Measurements from ENCODE around the gene ZC2HC1C. TPM values are rescaled to one million over a fixed set of nuclear protein-coding genes. Genes with fewer than 3 reads are reported as not detected.

ZC2HC1C gene, protein sequence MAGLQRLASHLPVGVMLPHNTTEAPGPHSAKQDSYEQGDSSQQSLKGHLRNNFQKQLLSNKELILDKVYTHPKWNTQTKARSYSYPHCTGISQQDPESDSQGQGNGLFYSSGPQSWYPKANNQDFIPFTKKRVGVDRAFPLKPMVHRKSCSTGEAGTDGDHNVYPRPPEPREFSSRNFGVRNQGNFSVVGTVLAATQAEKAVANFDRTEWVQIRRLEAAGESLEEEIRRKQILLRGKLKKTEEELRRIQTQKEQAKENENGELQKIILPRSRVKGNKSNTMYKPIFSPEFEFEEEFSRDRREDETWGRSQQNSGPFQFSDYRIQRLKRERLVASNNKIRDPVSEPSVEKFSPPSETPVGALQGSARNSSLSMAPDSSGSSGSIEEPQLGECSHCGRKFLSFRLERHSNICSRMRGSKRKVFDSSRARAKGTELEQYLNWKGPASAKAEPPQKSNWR
- 1.4 TPM in 1 of 2 replicates, not detected in the other for total RNA-seq (2014; rRNA removed; shearing (Covaris generic))
- polyA plus RNA-seq (2015; cell fraction: cytosol; rRNA removed), result 0.15 TPM in 2 replicates
- polyA plus RNA-seq (2015; cell fraction: nucleus; rRNA removed), result 0.12 and 0.19 TPM in 2 replicates

GRCh38 chr14:75069121-75069810 is at the start of gene ZC2HC1C:
ZC2HC1C (plus strand) TSS chr14:75069641; CDS start chr14:75070574, 933 bp downstream.
- peak; percentile 44 for DNase-seq (ENCODE audit: low read depth)

DNA sequence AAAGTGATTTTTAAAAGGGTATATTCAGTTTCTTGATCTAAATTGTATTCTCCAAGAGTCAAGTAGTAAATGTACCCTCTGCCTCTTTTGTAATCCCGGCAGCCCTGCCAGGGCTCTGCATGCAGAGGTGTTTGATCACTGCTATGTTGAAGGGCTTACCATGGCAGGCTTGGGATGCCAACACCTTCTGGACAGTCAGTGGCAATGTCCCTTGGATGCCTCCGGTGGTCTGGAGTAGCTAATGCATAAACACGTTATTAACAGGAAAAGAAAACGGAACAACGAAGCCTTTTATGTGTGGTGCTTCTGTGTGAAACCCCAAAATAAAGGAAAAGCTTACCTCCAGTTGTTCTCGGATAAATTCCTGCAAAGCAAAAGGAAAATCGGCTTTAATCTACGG is 46.8 kb upstream of the ZC2HC1C start:
- DNase-seq (ENCODE audit: low read depth), result peak; percentile 23

GRCh38 chr14:75023108-75023507 is 46.3 kb upstream of the ZC2HC1C start:
- no peak for DNase-seq (ENCODE audit: low read depth)

DNA sequence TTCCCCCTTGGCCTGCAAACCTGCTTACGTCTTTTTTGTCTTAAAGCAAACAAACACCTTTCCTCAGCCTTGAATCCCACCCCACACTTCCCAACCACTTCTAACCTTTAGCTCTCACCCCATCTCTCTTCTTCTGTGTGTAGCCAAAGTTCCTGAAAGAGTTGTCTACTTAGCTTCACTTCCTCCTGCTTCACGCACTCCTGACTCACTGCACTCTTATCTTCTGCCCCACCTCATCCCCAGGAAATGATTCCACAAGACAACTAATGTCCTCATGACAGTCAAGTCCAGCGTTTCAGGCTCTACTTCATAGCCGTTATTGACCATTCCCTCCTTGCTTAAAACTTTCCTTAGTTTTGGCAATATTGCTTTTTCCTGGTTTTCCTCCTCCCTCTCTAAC is 44.4 kb upstream of the ZC2HC1C start:
- DNase-seq (ENCODE audit: low read depth), result peak; percentile 82

GRCh38 chr14:75025876-75026275 is 43.6 kb upstream of the ZC2HC1C start:
- no peak for DNase-seq (ENCODE audit: low read depth)

DNA sequence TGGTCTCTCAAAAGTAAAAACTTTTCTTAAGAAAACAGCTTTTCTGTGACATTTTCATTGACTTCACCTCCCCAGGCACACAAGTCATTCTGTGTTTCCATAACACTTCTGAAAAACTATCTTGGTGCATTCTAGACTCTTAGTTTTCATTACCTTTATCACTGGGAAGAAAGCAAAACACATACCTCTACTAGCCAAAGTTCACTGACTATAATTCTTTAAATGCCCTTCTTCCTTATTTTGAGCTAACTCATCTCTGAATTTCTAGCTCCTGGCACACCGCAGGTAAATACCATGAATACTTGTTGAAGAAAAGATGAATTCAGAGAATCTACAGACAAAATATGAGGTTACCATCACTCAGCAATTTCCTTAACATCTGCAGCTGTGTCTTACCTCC is 39.3 kb upstream of the ZC2HC1C start:
- DNase-seq (ENCODE audit: low read depth), result no peak

GRCh38 chr14:75032939-75033338 is 36.5 kb upstream of the ZC2HC1C start:
- no peak for DNase-seq (ENCODE audit: low read depth)

- DNase-seq (ENCODE audit: low read depth), result no peak
Measured at GRCh38 chr14:75040507-75040906, 28.9 kb upstream of the ZC2HC1C start.

DNA sequence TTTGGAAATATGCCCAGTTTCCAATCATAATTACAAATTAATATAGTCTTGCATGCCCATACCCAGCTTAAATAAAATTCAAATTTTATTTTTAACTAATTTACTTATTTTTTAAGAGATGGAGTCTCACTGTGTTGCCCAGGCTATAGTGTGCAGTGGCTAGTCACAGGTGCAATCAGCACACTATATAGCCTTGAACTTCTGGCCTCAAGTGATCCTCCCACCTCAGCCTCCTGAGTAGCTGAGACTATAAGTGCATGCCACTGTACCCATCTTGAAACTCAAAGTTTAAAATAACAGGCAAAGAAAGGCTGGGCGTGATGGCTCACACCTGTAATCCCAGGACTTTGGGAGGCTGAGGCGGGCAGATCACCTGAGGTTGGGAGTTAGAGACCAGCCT is 28.5 kb upstream of the ZC2HC1C start:
- no peak for DNase-seq (ENCODE audit: low read depth)

- DNase-seq (ENCODE audit: low read depth), result peak; percentile 69
Measured at GRCh38 chr14:75041613-75042012, 27.8 kb upstream of the ZC2HC1C start.

DNA sequence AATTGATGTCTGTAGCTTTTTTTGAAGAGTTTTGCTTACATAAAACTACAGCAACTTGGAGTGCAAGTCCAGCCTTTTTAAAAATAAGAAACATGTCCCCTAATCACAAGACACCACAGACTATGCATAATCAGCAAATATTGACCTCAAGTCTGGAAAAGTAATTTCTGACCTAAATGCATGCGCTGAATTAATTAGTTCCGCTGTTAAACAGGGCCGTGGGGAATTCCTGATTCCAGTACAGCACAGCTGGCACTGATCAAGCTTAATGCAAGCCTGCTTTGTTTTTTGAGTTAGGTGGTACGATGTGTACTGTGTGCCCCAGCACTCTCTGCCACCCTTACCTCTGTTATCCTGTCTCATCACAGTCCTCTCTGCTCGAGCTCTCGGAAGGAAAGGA is 27.4 kb upstream of the ZC2HC1C start:
- no peak for DNase-seq (ENCODE audit: low read depth)

GRCh38 chr14:75044322-75044721 is 25.1 kb upstream of the ZC2HC1C start:
- DNase-seq (ENCODE audit: low read depth), result peak; percentile 84

- no peak for DNase-seq (ENCODE audit: low read depth)
Measured at GRCh38 chr14:75044752-75045151, 24.7 kb upstream of the ZC2HC1C start.

GRCh38 chr14:75046275-75046674 is 23.2 kb upstream of the ZC2HC1C start:
- no peak for DNase-seq (ENCODE audit: low read depth)

DNA sequence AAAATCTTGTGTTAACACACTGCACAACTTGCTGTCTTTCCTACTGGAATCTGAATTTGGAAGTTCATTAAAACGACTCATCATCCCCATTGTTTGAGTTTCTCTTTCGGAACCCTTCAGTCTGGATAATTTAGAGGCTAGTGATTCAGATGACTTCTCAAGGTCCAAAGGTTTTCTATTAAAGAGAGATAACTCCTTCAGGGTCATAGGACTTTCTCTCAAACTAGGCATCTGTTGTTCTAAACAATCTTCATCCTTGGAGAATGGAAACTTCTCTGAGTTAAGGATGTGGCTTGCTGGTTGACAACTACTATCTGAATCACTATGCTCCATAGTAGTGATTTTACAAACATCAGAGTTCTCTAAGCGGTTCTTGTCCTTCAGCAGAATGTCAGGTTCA is 22.5 kb upstream of the ZC2HC1C start:
- DNase-seq (ENCODE audit: low read depth), result peak; percentile 28

DNA sequence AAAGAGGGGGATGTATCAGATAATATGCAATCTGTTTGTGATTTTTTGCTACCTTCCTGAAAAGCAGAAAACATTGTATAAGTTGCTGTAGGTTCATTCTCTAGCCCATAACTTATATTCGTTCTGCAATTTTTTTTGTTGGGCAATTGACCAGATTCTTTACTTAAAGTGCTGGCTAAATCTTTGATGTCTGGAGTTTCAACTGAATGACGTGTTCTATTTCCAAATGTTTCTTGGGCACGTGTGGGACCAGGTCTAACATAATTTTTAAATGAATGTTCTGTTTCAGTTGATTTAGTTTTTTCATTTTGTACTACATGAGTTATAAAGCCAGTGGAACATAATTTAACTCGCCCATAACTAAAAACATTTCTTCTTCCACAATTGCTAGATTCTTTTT is 21.9 kb upstream of the ZC2HC1C start:
- no peak for DNase-seq (ENCODE audit: low read depth)

DNA sequence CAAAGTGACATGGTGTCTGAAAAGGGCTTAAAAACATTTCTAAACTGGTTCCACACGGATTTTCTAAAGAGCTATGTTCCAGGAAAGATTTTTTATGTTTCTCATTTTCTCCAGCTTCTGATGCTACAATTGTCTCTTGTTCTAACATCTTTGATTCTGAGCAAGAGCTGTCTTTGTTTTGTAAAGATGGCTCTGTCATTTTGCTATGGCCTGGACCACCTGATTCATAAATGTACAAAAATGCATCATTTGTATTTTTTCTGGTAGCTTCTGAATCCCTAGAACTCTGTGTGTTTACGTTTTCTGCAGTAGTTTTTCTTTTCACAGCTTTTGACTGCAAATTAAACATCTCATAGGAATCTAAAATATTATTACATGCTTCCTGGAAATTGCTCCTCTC is 21.3 kb upstream of the ZC2HC1C start:
- no peak for DNase-seq (ENCODE audit: low read depth)

DNA sequence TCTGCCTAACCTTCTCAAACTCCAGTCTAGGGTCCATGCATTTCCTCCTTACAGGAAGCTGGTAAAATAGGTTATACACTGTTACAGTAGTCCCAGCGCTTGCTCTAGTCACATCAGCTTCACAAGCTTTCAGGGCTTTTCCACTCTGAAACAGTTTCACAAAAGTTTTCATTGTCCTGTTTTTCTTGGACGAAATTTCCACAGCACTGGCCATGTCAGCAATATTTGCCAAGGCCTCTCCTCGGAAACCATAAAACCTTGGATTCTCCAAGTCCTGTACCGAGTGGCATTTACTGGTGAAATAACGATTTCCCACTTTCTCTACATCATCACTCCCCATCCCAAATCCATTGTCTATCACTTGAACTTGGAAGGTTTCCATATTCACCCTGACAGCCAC is 20.3 kb upstream of the ZC2HC1C start:
- no peak for DNase-seq (ENCODE audit: low read depth)

- DNase-seq (ENCODE audit: low read depth), result no peak
Measured at GRCh38 chr14:75049731-75050201, 19.7 kb upstream of the ZC2HC1C start.

DNA sequence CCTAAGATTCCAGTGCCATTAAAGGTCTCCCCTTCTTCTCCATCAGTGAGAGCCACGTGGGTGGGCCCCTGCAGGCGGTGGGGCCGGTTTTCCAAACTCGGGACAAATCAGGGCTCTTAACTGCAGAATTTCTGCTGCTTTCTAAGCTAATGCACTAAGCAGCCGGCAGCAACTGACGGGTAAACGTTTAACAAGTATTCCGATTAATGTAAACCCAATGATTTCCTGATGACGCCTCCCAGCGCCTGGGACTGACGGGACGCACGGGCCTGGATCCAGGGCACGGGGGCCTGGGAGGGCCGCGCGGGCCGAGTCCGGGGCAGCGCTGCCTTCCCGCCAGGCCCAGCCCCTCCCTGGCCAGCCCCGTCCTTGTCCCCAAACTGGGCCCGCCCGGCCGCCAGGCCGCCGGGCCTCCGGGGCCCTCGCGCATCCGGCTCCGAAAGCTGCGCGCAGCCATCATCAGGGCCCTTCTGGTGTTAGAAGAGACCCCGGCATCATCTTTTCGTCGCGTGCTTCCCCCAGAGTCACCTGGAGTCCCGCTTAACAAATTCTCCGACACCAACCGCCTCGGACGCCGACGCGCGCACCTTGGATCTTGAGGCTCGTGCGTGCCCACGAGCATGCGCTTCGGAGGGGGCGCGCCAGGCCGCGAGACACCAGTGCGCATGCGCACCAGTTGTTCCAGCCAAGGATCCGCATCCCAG is 18.4 kb upstream of the ZC2HC1C start, which contains the start of gene MLH3:
MLH3 (minus strand) TSS at position 616 of the 704 bp plus-strand sequence. CDS start 1,812 bp downstream, outside the sequence.
- DNase-seq (ENCODE audit: low read depth), result peak; percentile 56

DNA sequence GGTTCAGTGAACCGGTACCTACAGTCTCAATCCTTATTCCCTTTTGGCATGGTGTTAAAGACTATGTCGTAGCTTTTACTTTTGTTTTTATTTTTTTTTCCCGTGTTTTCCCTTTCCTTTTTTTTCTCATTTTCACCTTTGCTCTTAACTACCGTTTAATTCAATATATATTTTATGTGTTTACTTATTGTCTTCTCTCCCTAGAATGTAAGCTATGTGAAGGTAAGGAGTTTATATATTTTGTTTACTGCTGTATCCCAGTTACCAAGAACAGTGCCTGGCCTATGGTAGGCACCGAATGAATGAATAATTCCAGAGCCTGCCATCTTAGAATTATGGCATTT is 17.9 kb upstream of the ZC2HC1C start:
- DNase-seq (ENCODE audit: low read depth), result no peak
